Activated naive CD4-positive, alpha-beta T cell treated with anti-CD3 and anti-CD28 coated beads, Interleukin-2, amount 10 ng/mL, durations not matched to agents 5 hours and 36 hours (primary cell): ENCODE data around the gene TUBB2B. TPM values are rescaled to one million over a fixed set of nuclear protein-coding genes. Genes with fewer than 3 reads are reported as not detected.

Experiments
- total RNA-seq, 2 experiments: library from RNA; stranded (reverse); gene quantifications; one replicate each; pipeline ENCODE4 v1.2.3, GENCODE V29; 2021

Gene TUBB2B
- not detected for total RNA-seq

GRCh38 chr6:3227363-3228045, at the start of gene TUBB2B:
Gene TUBB2B (minus strand): TSS chr6:3227653. CDS start chr6:3227543, 110 bp downstream.

GRCh38 chr6:3258720-3259490, 31.5 kb upstream of the TUBB2B start, which contains the start of gene PSMG4:
Gene PSMG4 (plus strand): TSS chr6:3258947. CDS start chr6:3259023, 76 bp downstream.

Other genes starting within 250 kb of the TUBB2B start
- gene NQO2, start 227.8 kb downstream of the TUBB2B start, total RNA-seq = 10 to 100 TPM; 18.0 to 18.9 TPM
- gene RIPK1, start 159.2 kb downstream of the TUBB2B start, total RNA-seq = 10 to 100 TPM; 27.6 to 29.0 TPM
- 1 to 10 TPM; 7.8 to 8.1 TPM for gene BPHL, start 108.9 kb downstream of the TUBB2B start, total RNA-seq
- gene TUBB2A, start 70.1 kb downstream of the TUBB2B start, total RNA-seq = 1 to 10 TPM; 1.3 to 1.9 TPM
- 10 to 100 TPM; 29.0 to 29.5 TPM for gene PSMG4, start 31.3 kb upstream of the TUBB2B start, total RNA-seq
- gene SLC22A23, start 229.4 kb upstream of the TUBB2B start, total RNA-seq = 1 to 10 TPM; 4.7 to 5.5 TPM